Measurements from ENCODE around the gene KIAA1549. TPM values are rescaled to one million over a fixed set of nuclear protein-coding genes. Genes with fewer than 3 reads are reported as not detected.
"Not testable (repeated sequence)": the region's sequence is repeated elsewhere in the genome, so short reads cannot be mapped to it uniquely, and the experiment has no call there.

The KIAA1549 gene
- 1 to 10 TPM in 1 of 3 donors, under 1 TPM in 2; 0.22 to 5.4 (median 0.31) TPM for polyA plus RNA-seq

DNA sequence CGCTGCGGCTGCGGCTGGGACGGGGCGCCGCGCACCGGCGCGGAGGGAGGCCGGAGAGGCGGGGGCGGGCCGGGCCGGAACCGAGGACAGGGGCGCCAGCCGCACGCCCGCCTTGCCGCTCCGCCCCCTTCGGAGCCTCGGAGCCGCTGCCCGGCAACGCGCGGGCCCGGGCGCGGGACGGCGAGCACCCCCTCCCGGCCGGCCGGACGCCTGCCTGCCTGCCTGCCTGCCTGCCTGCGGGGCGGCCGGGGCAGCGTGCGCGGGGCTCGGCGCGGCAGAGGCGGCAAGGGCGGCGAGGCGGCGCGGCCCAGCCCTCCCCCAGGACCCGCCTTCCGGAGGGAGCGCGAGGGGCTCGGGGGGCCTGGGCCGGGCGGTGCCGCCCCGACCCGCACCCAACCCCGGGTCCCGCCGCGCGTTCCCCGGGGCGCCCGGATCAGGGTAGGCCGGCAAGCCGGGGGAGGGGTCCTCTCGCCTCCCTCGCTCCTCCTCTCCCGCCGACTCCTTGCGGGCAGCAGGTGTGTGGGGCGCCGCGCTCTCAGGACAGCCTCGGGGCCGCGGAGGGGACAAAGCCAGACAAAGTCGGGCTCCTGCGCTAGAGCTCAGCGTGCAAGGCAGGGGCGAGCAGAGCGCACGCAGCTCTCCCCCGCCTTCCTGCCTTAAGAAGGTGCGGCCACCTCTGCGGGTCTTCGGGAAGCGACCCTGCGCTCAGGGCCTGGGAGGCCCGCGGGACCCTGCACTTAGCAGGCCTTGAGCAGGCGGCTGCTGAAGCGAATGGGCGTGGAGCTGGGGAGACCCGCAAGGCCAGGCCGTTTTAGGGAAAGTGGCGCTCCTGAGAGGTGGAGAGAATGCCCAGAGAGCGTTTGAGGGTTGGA lies at the start of gene KIAA1549:
Gene KIAA1549 (minus strand): TSS at position 58 of the 872 bp plus-strand sequence. CDS start 120 bp downstream, outside the sequence.
- no peak within 1 kb of the TSS for H3K27ac ChIP-seq (ENCODE audit: low read depth, low read length)
- 1 to 2% (median 2%) methylated on average over 43 to 100 of the region's 105 CpGs for WGBS, 3 donors

DNA sequence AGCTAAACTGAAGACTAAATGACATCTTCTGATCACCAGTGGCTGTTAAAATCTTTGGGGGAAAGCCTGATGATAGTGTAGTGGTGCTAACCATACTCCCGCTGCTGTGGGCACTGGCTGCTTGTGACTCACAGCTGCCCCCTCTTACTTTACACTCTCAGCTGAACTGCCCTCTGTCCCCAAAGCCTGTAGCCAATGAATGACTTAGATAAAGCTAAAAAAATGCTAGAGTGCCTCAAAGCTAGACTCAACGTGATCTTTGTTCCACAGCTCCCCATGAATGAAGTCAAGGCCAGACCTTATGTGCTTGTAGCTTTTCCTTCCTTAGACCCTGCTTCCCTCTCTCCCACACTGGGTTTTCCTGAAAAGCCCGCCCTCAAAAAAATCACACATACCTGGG lies 48.2 kb upstream of the KIAA1549 start:
- H3K27ac ChIP-seq (ENCODE audit: low read depth, low read length) = no peak overlapping the region
- WGBS, 3 donors = 92 to 97% (median 94%) methylated on average over 3 of the region's 3 CpGs

DNA sequence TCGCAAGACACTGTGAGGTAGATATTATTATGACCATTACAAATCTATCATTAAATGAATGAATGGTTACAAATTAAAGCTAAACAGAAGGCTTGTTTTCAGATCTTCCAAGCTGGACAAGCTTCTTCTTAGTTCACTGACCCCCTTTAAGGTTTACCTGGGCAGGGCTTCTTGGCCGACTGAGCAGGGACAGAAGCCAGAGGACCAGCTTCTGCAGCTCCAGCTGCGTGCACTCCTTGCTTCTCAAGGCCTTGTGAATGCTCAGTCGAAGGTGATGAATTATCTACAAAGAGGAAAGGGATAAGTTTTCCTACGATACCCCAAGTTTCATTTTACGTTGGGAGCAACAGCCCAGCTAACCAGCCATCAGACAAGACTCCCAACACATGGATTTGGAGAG lies 45.4 kb upstream of the KIAA1549 start:
- 82 to 96% (median 91%) methylated on average over 6 of the region's 6 CpGs for WGBS, 3 donors

DNA sequence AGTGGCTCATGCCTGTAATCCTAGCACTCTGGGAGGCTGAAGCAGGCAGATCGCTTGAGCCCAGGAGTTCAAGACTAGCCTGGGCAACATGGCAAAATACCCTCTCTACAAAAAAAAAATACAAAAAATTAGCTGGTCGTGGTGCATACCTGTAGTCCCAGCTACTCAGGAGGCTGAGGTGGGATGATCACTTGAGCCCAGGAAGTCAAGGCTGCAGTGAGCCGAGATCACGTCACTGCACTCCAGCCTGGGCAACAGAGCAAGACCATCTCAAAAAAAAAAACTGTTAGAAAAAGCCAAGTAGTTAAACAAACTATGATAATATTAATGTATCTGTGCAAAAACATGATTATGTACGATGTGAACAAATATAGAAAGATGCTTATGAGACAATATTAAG lies 44.7 kb upstream of the KIAA1549 start:
- not testable (repeated sequence) for H3K27ac ChIP-seq (ENCODE audit: low read depth, low read length)
- WGBS, 3 donors = 87 to 89% (median 87%) methylated on average over 5 of the region's 5 CpGs

More for the DNA sequence above, 45.4 kb upstream of the KIAA1549 start:
- no peak overlapping the region for H3K27ac ChIP-seq (ENCODE audit: low read depth, low read length)

DNA sequence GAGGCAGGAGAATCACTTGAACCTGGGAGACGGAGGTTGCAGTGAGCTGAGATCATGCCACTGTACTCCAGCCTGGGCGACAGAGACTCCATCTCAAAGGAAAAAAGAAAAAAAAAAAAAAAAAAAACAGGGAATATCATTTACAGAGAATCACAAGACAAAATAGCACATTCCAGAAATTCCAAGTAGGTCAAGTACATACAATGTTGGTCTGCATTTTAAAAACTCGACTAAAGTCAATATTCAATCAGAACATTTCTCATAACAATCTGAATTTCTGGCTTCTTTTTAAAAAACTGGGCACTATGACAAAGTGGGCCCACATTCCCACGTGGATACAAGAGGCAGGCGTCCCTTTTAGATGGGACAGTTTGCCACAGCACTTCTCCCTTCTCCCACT lies 41.9 kb upstream of the KIAA1549 start:
- 81 to 85% (median 84%) methylated on average over 5 of the region's 5 CpGs for WGBS, 3 donors
- no peak overlapping the region for H3K27ac ChIP-seq (ENCODE audit: low read depth, low read length)

DNA sequence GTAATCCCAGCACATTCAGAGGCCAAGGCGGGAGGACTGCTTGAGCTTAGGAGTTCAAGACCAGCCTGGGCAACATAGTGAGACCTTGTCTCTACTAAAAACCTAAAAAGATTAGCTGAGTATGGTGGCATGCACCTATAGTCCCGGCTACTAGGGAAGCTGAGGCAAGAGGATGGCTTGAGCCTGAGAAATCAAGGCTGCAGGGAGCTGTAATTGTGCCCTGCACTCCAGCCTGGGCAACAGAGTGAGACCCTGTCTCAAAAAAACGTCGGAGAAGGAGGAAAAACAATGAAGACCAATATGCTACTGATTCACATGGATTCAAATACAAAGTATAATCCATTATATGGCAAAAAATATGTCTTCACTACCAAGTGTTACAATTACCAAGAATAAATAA lies 41.1 kb upstream of the KIAA1549 start:
- WGBS, 3 donors = 68 to 85% (median 77%) methylated on average over 4 of the region's 4 CpGs

DNA sequence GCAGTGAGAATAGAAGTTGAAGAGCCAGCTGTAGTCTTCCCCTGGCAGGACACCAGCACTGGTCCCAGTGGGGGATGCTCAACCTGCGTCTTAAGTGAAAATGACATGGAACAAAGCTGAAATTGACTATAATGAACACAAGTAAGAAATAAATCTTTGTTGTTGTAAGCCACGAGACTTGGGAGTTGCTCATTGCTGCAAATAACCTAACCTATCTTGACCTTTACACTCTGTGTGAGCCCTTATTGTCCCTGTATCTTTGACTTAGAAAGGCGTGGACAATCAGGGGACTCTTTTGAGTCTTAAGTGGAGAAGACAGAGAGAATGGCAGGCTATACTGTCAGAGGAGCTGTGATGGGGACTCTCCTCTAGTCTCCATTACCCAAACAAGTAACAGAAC lies 37.7 kb upstream of the KIAA1549 start:
- 75 to 79% (median 76%) methylated on average over 3 of the region's 3 CpGs for WGBS, 3 donors

More for the DNA sequence above, 41.1 kb upstream of the KIAA1549 start:
- H3K27ac ChIP-seq (ENCODE audit: low read depth, low read length) = no peak overlapping the region

DNA sequence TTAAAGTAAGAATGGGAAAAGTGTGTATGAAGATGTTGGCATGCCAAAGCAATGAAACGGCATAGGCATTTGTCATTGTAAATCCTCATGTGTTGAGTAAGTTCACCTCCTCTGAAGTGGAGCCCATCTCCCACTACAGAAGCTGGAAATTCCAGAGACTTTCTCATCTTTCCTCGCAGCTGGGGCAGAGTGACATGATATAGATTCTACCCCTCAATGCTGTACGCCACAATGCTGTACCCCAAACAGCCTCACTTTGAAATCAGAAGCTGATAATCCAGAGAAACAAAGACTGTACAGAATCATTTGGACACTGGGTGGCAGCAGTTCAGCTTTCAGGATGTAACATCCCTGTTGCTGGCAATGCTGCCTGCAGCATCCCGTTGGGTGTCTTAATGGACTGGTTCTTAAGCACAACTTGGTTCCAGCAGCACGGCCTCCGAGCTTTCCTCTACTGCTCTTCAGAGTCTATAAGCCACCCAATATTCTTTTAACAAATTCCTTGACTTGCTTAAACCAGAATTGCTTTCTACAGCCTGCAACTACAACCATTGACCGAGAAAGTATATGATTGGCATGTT lies 35.8 kb upstream of the KIAA1549 start:
- H3K27ac ChIP-seq (ENCODE audit: low read depth, low read length) = no peak overlapping the region
- WGBS, 3 donors = 25 to 33% (median 32%) methylated on average over 7 of the region's 7 CpGs

More for the DNA sequence above, 37.7 kb upstream of the KIAA1549 start:
- H3K27ac ChIP-seq (ENCODE audit: low read depth, low read length) = no peak overlapping the region

DNA sequence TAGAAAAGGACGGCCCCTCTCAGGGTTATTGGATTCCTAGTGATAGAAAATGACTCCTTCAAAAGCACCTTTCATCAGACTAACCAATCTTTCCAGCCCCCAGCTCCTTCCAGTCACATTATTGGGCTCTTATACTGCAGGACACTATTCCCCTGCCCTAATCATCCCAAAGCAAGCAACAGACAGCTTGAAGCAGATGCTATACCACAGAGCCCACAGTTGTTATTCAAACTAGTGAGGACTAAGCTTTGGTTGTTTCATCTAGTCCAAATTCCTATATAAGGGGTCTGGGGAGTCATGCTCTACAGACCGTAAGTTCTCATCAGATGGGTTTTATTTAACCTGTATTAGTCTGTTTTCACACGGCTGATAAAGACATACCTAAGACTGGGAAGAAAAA lies 30.2 kb upstream of the KIAA1549 start:
- H3K27ac ChIP-seq (ENCODE audit: low read depth, low read length) = no peak overlapping the region
- 84 to 96% (median 94%) methylated on average over 3 of the region's 3 CpGs for WGBS, 3 donors

DNA sequence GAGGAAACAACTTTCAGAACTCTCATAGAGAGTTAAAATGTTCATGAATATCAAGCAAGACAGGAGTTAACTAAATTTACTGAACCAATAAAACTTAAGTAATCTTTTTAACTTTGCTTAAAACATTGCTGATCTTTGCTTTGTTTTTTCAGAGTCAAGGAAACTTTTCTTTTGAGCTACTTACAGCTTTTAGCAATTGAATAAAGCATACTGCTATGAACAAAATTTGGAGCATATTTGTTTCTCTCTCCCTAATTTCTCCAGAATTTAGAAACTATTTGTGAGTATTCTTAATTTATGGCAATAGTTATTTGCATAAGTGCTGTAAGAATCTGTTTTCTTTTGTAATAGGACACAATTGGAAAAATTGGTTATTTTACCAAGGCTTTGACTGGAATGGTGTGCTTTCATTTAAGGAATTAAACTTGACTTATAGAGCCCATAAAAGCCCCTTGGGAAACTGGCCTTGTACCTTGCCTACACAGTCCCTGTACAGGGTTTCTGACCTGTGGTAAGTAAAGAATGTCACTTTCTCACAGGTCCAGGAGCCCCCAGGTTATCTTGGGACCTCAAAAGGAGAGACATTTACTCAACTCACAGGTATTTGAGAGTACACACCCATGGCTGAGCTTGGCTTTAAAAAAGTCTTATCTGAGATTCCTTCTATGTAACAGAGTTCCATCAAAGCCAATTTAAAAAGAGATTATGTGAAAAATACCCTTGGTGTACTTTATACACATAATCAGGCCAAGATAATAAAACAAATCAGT lies 23.3 kb upstream of the KIAA1549 start:
- no peak overlapping the region for H3K27ac ChIP-seq (ENCODE audit: low read depth, low read length)

DNA sequence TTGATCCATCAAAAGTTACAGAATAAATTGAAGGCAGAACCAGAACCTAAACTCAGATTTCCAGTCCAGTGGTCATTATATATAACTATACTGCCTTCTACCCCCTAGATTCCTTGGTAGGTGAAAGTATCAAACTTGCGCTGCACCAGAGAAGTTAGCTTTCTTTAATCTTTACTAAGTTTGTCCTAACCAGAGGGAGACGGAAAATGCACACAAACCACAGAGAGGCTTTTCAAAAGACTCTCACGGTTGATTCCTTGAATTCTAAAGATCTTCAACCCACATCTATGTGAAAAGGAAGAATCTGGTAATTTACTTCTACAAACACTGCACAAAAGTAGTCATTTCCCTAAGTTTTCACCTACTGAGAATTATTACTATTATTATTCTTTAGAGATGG lies 18.2 kb upstream of the KIAA1549 start:
- H3K27ac ChIP-seq (ENCODE audit: low read depth, low read length) = no peak overlapping the region
- WGBS, 3 donors = 81 to 92% (median 83%) methylated on average over 3 of the region's 3 CpGs

DNA sequence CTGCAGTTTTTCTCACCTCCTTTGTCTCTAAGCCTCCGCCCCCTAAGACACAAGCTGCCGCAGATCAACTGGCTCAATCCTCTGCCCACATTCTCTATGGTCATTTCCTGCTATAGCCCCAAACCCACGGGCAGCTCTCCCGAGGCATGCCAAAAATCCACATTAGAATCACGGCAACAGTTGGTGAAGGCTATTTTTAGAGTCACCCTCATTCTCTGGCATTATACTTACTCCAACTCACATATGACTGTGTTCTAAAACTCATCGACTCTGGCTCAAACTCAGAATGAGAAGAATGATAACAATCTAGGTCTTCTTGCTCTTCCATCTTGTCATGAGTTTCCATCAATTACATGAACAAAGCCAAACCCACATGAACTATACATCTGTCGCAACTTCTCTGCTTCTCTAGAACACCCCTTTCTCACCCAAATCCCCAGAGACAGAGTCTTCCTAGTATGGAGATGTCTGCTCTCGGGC lies 10.9 kb upstream of the KIAA1549 start:
- H3K27ac ChIP-seq (ENCODE audit: low read depth, low read length) = no peak overlapping the region
- WGBS, 3 donors = 81 to 84% (median 81%) methylated on average over 8 of the region's 8 CpGs

DNA sequence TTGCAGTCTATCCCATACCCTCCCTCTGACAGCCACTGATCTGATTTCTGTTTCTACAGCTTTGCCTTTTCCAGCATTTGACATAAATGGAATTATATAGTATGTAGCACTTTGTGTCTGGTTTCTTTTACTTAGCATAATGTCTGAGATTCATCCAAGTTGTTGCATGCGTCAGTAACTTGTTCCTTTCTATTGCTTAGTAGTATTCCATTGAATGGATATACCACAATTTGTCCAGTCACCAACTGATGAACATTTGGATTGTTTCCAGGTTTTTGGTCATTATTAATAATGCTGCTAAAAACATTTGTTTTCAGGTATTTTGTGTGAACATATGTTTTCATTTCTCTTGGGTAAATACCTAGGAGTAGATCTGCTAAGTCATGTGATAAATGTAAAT lies 6.5 kb upstream of the KIAA1549 start:
- WGBS, 3 donors = 95 to 98% (median 97%) methylated on average over 1 of the region's 1 CpG
- no peak overlapping the region for H3K27ac ChIP-seq (ENCODE audit: low read depth, low read length)

DNA sequence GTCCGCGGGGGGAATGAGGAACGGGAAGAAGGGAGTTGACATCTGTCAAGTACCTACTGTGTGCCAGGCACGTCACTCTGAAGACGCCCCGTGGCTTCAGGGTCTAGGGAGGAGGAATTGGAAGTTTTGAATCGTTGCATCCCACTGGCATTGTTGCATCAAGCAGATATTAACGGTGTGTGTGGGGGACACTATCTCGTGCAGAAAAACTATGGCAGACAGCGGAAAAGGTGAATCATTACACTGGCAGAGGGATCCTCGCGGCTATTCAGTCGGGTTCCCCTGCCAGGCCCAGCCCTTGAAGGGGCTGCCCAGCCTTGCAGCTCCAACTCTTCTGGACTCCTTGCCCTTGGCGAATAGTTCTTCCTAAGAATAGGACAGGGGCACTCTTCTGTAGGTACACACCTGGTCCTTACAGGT lies 1.0 kb upstream of the KIAA1549 start:
- no peak overlapping the region for H3K27ac ChIP-seq (ENCODE audit: low read depth, low read length)
- 34 to 43% (median 36%) methylated on average over 14 of the region's 14 CpGs for WGBS, 3 donors

DNA sequence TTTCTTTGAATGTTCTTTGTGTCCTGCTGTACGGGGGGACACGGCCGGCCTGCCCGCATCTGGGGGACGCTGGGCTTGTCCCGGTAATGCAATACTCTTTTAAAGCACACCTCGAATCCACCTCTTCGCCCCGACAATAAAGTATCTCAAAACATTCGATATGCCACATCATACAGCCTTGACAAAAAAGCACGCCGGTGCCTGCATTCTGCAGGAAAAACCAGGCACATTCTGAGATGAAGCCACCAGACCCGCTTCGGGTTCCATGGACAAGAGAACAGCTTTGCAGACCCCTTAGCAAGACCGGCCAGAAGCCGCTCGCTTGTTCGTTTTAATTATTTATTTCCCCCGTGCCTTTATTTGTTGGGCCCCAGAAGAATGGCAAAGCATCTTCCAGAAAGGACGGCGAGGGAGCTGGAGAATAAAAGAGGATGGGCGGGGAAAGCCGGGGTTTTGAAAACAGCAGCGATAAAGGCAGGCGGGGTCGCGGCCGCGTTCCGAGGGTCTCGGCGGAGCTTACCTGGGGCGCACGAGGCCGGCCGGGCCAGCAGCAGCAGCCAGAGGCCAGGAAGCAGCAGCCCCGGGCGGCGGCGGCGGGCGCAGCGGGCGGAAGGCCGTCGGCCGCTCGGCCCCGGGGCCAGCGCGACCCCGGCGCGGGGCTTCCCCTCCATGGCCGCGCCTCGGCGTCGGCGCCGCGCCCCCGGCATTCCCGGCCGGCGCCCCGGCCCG lies 462 bp downstream of the KIAA1549 start:
- WGBS, 3 donors = 1% methylated on average over 36 to 68 of the region's 68 CpGs
- no peak overlapping the region for H3K27ac ChIP-seq (ENCODE audit: low read depth, low read length)

DNA sequence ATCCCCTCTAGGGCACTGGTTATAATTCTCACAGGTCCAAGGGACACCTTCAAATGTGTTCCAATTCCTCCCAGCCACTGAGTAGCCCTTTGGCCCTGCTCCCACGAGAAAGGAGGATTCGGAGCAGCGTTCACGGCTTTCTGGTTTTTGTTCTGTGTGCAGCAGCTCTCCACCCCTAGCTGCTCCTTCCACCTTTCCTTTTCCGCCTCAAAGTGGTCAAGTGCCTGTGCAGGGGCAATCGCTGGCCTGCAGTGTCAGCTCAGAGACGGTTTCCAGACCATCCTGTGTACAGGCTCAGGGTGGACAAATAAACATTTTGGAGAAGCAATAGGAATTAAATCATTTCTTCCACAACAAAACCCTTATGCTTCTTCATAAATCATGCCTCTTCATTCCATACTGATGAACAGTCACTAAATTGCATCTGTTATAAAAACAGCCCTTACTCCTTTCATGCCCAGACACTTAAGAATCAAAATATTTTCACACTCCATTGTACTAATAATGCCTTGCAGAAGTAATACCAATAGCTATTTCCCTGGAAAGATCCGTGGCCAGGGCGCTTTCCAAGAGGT lies 1.1 kb downstream of the KIAA1549 start:
- H3K27ac ChIP-seq (ENCODE audit: low read depth, low read length) = no peak overlapping the region
- 20 to 54% (median 46%) methylated on average over 9 of the region's 9 CpGs for WGBS, 3 donors

DNA sequence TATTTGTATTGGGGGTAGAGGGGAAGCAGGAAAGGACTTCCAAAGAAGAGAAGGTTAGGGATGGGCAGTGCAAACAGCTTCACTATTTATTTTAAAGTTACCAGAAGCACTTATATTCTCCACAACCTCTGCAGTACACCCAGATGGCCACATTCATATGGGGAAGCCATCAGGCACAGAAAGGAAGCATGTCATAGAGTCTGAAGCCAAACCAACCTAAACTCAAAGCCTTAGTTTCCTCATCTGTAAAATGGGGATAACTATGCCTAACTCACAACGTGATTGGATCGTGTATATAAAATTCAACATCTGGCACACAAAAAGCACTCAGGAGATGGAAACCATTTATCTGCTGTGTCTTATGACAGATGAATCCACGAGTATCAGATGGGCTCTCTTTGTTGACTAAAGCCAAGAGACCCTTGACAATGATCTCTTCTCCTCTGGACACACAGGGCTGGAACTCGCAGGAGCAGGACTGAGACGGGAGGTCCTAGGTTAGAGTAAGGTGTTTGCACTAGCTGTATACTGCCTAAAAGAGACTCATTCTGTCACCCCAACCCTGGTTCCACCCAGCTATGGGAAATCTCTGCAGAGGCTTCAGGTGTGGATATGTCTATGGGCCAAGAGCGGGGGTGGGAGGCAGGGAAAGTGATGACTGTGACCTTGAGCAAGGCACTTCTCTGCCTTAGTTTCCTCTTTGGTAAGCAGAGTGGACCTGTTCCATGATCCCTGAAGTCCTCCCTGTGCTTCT lies 1.8 kb downstream of the KIAA1549 start:
- H3K27ac ChIP-seq (ENCODE audit: low read depth, low read length) = no peak overlapping the region
- WGBS, 3 donors = 50 to 96% (median 94%) methylated on average over 6 of the region's 6 CpGs

Measured in adipose tissue (tissue), 3 donors.